Stomach (tissue), 4 donors: ENCODE results near the gene CDK5R2.

Experiments used
- POLR2A ChIP-seq, 4 donors: fragments of 450-650 bp; IDR thresholded peaks; one replicate each; pipeline ENCODE4 v1.6.1; 2016; ENCODE audit warnings: antibody characterized with exemption in 4 of 4, control low read depth in 2 of 4, mild to moderate bottlenecking in 1 of 4, moderate library complexity in 1 of 4
- TF ChIP-seq, protein P1 (sequence below), 7 experiments: fragments of 450-650 bp in 4 of 7; fragments of 200-600 bp in 3 of 7; sonication (generic) in 3 of 7; IDR thresholded peaks; one replicate each; pipeline ENCODE4 v1.5.1; 2016 to 2019; ENCODE audit warnings: antibody characterized with exemption in 7 of 7, control low read depth in 2 of 7, mild to moderate bottlenecking in 1 of 7

DNA sequence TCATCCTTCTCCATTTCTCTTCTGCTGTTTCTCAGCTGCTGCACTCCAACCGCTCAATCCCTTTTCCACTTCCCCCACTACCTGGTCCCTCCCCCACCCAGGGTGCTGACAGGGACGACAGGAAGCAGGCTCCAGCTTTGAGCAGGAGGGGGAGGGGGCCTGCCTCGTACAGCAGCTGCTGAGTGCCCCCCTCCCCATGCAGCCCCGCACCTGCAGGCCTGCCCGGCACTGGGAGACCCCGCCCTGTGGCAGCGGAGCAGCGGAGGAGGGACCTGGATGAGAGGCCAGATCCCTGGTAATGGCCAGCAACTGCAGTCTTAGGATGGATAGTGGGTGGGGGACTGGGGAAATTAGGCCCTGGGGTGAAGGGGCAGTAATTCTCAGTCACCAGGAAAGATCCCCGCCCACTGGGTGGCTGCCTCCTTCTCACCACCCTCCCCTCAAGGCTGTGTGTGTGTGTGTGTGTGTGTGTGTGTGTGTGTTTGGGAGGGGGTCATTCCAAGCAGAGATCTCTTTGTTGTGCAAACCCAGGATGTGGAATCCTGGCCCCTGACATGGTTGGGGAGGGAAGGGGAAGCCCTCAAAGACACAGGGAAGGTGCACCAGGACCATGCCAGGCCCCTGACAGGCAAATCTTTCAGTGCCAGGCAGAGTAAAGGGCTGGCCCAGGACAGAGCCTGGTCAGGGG is 40.6 kb downstream of the CDK5R2 start:
- TF ChIP-seq POLR2A (IDR thresholded peaks at IDR 0.05) = no peak
- TF ChIP-seq, protein P1, sequence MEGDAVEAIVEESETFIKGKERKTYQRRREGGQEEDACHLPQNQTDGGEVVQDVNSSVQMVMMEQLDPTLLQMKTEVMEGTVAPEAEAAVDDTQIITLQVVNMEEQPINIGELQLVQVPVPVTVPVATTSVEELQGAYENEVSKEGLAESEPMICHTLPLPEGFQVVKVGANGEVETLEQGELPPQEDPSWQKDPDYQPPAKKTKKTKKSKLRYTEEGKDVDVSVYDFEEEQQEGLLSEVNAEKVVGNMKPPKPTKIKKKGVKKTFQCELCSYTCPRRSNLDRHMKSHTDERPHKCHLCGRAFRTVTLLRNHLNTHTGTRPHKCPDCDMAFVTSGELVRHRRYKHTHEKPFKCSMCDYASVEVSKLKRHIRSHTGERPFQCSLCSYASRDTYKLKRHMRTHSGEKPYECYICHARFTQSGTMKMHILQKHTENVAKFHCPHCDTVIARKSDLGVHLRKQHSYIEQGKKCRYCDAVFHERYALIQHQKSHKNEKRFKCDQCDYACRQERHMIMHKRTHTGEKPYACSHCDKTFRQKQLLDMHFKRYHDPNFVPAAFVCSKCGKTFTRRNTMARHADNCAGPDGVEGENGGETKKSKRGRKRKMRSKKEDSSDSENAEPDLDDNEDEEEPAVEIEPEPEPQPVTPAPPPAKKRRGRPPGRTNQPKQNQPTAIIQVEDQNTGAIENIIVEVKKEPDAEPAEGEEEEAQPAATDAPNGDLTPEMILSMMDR (IDR thresholded peaks at IDR 0.05) = no peak
